ENCODE measurements around the gene GTF2E1. TPM values are rescaled to one million over a fixed set of nuclear protein-coding genes. Genes with fewer than 3 reads are reported as not detected.

The GTF2E1 gene
- total and polyA plus RNA-seq, 10 of the 15 experiments (the other 5 are each of a cell fraction or from before 2014, with no cell fraction given) = 9.2 to 24.9 (median 16.2) TPM

GRCh38 chr3:120772081-120772480 lies 29.5 kb downstream of the GTF2E1 start:
- ChIA-PET RAD21 (ENCODE audit: unreplicated experiment) (interaction anchor here (1.1 to 1.4 kb wide), 2 partner anchors 9 kb away, joined by 4 to 9 read pairs; no protein-coding TSS in a partner anchor), SMC1A (ENCODE audit: uncharacterized antibody, unreplicated experiment) (interaction anchor here (0.5 to 1.9 kb wide), 7 partner anchors 9 to 502 kb away, joined by 3 to 11 read pairs (median 4); no protein-coding TSS in a partner anchor), CTCF (interaction anchor here (0.6 to 1.9 kb wide), 8 partner anchors 9 to 623 kb away, joined by 3 to 14 read pairs (median 3); no protein-coding TSS in a partner anchor), POLR2A (interaction anchor here (0.7 to 1.3 kb wide), 4 partner anchors 8 to 31 kb away, joined by 3 read pairs; no protein-coding TSS in a partner anchor)
- Histone ChIP-seq H3K9me3 (replicated peaks; ENCODE audit: control insufficient read depth, insufficient read depth, low read length) (no peaks in the 10 kb centered on the region), H3K4me1 (ENCODE audit: control insufficient read depth, insufficient read depth, low read length) (no peaks in the 10 kb centered on the region), H3K4me3 (no peak overlapping the region), H3K9ac (ENCODE audit: control insufficient read depth, insufficient read depth, low read length) (no peak overlapping the region), H3K4me2 (ENCODE audit: control insufficient read depth, insufficient read depth) (no peak overlapping the region), H3K79me2 (ENCODE audit: control insufficient read depth, insufficient read depth, low read length) (peaks cover 7% of the 10 kb centered on the region), H2AFZ (ENCODE audit: control insufficient read depth, low read depth, low read length) (no peak overlapping the region), H4K20me1 (ENCODE audit: control insufficient read depth, insufficient read depth) (no peaks in the 10 kb centered on the region), H3K36me3 (ENCODE audit: control insufficient read depth in 2 of 2, insufficient read depth in 2 of 2, low read length in 1 of 2) (peaks cover 0 to 3% of the 10 kb centered on the region in 2 experiments; a peak in 2 of 4 replicates), H3K27ac (ENCODE audit: control insufficient read depth, insufficient read depth) (no peak overlapping the region), H3K27me3 (replicated peaks in 1 of 2; ENCODE audit: control insufficient read depth in 2 of 2, insufficient read depth in 2 of 2, low read length in 1 of 2) (no peaks in the 10 kb centered on the region)
- in situ Hi-C loops (cut with MboI) = no loop called here
- no TSS peak for BruUV-seq (replicated peaks)
- TF ChIP-seq BHLHE40 (IDR thresholded peaks at IDR 0.05; ENCODE audit: borderline replicate concordance in 1 of 2, low read depth in 2 of 2, low read length in 1 of 2) = peak in 1 of 2 experiments; percentile 20; a peak in 1 of 4 replicates
- TF ChIP-seq ETV6 (conservative IDR thresholded peaks at IDR 0.05 in 1 of 2, IDR thresholded peaks at IDR 0.05 in 1 of 2; ENCODE audit: borderline replicate concordance in 1 of 2, low read depth in 1 of 2) = no peak
- TF ChIP-seq RAD51 (IDR thresholded peaks at IDR 0.05) = peak; percentile 20; the same call in 1 of the 2 replicates
- ATAC-seq (no peak), FAIRE-seq (no peak), DNase-seq (ENCODE audit: low read depth, low spot score) (no peak)
- WGBS (ENCODE audit: insufficient coverage, insufficient replicate concordance, low lambda C conversion rate, missing lambda C conversion rate) = 71% methylated on average over 2 of the region's 2 CpGs
- intact Hi-C loops (cut with micrococcal nuclease; ENCODE audit: unreplicated experiment) = no loop called here

- DNase-seq (ENCODE audit: low read depth, low spot score) (no peak), ATAC-seq (peak; percentile 82), FAIRE-seq (peak; percentile 31)
- RAD21 ChIA-PET (ENCODE audit: unreplicated experiment) = no interaction called here
- no TSS peak for BruUV-seq (replicated peaks)
- intact Hi-C loops (cut with micrococcal nuclease; ENCODE audit: unreplicated experiment) = no loop called here
- SMC1A ChIA-PET (ENCODE audit: uncharacterized antibody, unreplicated experiment) = interaction anchor here (0.7 kb wide), 1 partner anchor 10 kb away, joined by 3 read pairs; no protein-coding TSS in a partner anchor
- Histone ChIP-seq H3K27ac (ENCODE audit: control insufficient read depth, insufficient read depth) (no peak overlapping the region), H3K4me2 (ENCODE audit: control insufficient read depth, insufficient read depth) (no peak overlapping the region), H3K27me3 (replicated peaks in 1 of 2; ENCODE audit: control insufficient read depth in 2 of 2, insufficient read depth in 2 of 2, low read length in 1 of 2) (no peaks in the 10 kb centered on the region), H3K9me3 (replicated peaks; ENCODE audit: control insufficient read depth, insufficient read depth, low read length) (no peaks in the 10 kb centered on the region), H3K79me2 (ENCODE audit: control insufficient read depth, insufficient read depth, low read length) (peaks cover 3% of the 10 kb centered on the region; the same call in 1 of the 2 replicates), H3K9ac (ENCODE audit: control insufficient read depth, insufficient read depth, low read length) (no peak overlapping the region), H4K20me1 (ENCODE audit: control insufficient read depth, insufficient read depth) (no peaks in the 10 kb centered on the region), H3K4me1 (ENCODE audit: control insufficient read depth, insufficient read depth, low read length) (no peaks in the 10 kb centered on the region), H3K4me3 (no peak overlapping the region), H3K36me3 (ENCODE audit: control insufficient read depth in 2 of 2, insufficient read depth in 2 of 2, low read length in 1 of 2) (peaks cover 0 to 6% of the 10 kb centered on the region in 2 experiments; a peak in 2 of 4 replicates), H2AFZ (ENCODE audit: control insufficient read depth, low read depth, low read length) (no peak overlapping the region)
- POLR2A ChIA-PET = interaction anchor here (1.3 kb wide), 1 partner anchor 11 kb away, joined by 4 read pairs; no protein-coding TSS in a partner anchor
- CTCF ChIA-PET = interaction anchor here (1.1 to 1.9 kb wide), 3 partner anchors 9 to 32 kb away, joined by 3 to 14 read pairs (median 5); no protein-coding TSS in a partner anchor
- in situ Hi-C loops (cut with MboI) = no loop called here
- TF ChIP-seq RUNX3 (IDR thresholded peaks at IDR 0.05; ENCODE audit: low read length) (peak; percentile 94), TCF7 (IDR thresholded peaks at IDR 0.05; ENCODE audit: borderline replicate concordance) (peak; percentile 81), BCL11A (IDR thresholded peaks at IDR 0.05; ENCODE audit: low read depth, low read length) (no peak), ATF2 (IDR thresholded peaks at IDR 0.05; ENCODE audit: low read length) (peak; percentile 76), MEF2A (IDR thresholded peaks at IDR 0.05; ENCODE audit: insufficient read depth, low read depth, low read length) (peak; percentile 73; the same call in 1 of the 2 replicates), POLR2A (IDR thresholded peaks at IDR 0.05; ENCODE audit: low read depth, low read length) (no peak), SMARCA5 (IDR thresholded peaks at IDR 0.05) (no peak), CREM (IDR thresholded peaks at IDR 0.05; ENCODE audit: low read depth) (peak; percentile 33; the same call in 1 of the 2 replicates), RAD51 (IDR thresholded peaks at IDR 0.05) (no peak)
- TF ChIP-seq, protein P1, sequence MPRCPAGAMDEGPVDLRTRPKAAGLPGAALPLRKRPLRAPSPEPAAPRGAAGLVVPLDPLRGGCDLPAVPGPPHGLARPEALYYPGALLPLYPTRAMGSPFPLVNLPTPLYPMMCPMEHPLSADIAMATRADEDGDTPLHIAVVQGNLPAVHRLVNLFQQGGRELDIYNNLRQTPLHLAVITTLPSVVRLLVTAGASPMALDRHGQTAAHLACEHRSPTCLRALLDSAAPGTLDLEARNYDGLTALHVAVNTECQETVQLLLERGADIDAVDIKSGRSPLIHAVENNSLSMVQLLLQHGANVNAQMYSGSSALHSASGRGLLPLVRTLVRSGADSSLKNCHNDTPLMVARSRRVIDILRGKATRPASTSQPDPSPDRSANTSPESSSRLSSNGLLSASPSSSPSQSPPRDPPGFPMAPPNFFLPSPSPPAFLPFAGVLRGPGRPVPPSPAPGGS (IDR thresholded peaks at IDR 0.05; ENCODE audit: borderline replicate concordance, insufficient read depth, low read depth, low read length, poor library complexity, severe bottlenecking) = peak; percentile 12
- TF ChIP-seq, protein P2, sequence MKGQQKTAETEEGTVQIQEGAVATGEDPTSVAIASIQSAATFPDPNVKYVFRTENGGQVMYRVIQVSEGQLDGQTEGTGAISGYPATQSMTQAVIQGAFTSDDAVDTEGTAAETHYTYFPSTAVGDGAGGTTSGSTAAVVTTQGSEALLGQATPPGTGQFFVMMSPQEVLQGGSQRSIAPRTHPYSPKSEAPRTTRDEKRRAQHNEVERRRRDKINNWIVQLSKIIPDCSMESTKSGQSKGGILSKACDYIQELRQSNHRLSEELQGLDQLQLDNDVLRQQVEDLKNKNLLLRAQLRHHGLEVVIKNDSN (IDR thresholded peaks at IDR 0.05; ENCODE audit: borderline replicate concordance, extremely low read length, insufficient read depth, low read depth, low read length) = no peak
These were observed 31.4 kb downstream of the GTF2E1 start for GRCh38 chr3:120773932-120774331.
